HT1080 (cell line): ENCODE data around the gene MSH6. TPM values are rescaled to one million over a fixed set of nuclear protein-coding genes. Genes with fewer than 3 reads are reported as not detected.

ENCODE experiments used
- DNase-seq: peaks from one replicate; pipeline ENCODE4 v3.0.0-alpha.2; 2015; ENCODE audit warnings: low read depth
- polyA plus RNA-seq, 2 experiments: library from polyadenylated mRNA; depleted of rRNA; stranded (reverse); fragments of >200 nt; gene quantifications; 2 replicates each; pipeline ENCODE4 v1.2.3, GENCODE V29; 2015
- total RNA-seq: library from RNA; depleted of rRNA; stranded (reverse); fragments of >200 nt; shearing (Covaris generic); gene quantifications from 2 replicates; pipeline ENCODE4 v1.2.3, GENCODE V29; 2014; rRNA removed

MSH6 gene
- 119 and 155 TPM in 2 replicates for total RNA-seq
- polyA plus RNA-seq (2015; cell fraction: cytosol; rRNA removed) = 31.9 and 35.1 TPM in 2 replicates
- 75.1 and 76.5 TPM in 2 replicates for polyA plus RNA-seq (2015; cell fraction: nucleus; rRNA removed)

GRCh38 chr2:47782671-47783485, at the start of gene MSH6:
Gene MSH6, plus strand, starts transcription at chr2:47783145. Its CDS starts 89 bp downstream, at chr2:47783234.
- peak; percentile 85 for DNase-seq

DNA sequence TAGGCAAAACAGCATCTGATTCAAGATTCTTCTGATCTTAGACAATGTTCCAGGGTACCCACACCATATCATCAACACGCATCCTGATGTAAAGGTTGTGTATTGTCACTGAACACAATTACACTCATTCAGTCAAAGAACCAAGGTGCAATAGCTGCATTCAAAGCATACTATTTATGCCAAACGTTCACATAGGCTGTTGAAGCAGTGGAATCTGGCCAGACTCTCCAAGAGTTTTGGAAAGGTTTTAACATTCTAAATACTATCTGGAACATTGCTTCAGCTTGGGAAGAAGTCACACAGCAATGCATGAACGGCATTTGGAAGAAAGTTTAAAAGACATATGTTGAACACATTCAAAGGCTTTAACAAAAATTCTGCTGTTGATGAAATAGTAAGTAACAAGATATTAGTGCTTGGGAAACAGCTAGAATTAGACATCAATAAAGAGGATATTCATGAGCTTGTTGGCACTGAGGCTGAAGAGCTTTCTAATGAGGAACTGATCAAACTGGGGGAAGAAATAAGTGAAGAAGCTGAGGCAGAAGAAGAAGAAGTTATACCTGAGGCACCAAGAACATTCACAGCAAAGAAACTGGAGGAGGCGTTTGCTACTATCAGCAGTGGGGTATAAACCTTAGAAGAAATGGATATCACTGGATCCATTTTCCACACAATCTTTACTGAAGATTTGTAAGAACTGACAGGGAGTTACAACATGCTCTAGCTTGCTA, 47.6 kb upstream of the MSH6 start:
- DNase-seq = no peak

- no peak for DNase-seq
These were observed 47.0 kb upstream of the MSH6 start for GRCh38 chr2:47735912-47736311.

- DNase-seq = no peak
These were observed 45.6 kb upstream of the MSH6 start for GRCh38 chr2:47737191-47737975.

DNA sequence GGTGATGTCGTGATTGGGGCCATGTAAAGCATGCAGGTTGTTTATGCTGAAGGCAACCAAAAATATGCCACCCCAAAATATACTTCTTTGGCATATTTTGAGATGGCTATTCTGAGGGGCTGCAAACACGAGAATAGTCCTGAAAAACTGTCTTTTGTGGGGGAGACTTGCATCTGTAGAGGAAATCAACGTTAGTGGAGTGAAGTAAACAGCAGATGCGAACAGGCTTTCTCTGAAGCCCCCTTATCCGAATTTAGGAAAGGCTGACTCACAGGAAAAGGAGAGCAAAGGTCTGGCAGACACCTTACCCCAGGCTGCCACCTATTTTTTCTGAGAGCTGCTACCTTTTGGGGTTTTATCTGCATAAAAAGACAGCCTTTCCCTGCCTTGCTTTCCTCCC, 44.6 kb upstream of the MSH6 start:
- DNase-seq = no peak

GRCh38 chr2:47741101-47741500, 41.8 kb upstream of the MSH6 start:
- no peak for DNase-seq

GRCh38 chr2:47741637-47742036, 41.3 kb upstream of the MSH6 start:
- no peak for DNase-seq

- DNase-seq = no peak
These were observed 38.9 kb upstream of the MSH6 start for GRCh38 chr2:47744074-47744473.

- no peak for DNase-seq
These were observed 35.1 kb upstream of the MSH6 start for GRCh38 chr2:47747878-47748277.

DNA sequence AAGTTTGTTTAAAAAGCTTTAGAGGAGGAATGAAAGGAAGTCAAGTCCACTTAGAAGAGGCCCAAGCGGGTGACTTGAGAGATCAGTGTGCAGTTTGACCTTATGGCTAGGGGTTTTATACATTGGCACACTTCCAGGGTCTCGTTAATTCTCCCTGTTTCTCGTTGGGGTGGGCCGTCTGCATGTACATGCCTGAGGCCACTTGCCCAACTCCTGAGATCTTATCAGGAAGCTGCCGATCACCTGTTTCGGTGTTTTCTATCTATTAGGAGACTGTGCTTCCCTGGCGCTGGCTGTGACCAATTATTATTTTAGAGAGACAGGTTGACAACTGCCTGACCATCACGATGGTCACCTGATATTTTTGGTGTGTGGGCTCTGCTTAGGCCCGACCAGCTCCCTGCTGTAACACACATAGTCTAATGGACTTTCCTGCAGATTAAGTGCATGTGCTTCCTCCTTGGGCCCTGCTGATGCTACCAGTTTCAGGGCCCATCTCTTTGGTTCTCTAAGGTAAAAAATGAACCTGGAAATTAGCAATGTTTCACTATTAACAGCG, 31.0 kb upstream of the MSH6 start:
- no peak for DNase-seq

DNA sequence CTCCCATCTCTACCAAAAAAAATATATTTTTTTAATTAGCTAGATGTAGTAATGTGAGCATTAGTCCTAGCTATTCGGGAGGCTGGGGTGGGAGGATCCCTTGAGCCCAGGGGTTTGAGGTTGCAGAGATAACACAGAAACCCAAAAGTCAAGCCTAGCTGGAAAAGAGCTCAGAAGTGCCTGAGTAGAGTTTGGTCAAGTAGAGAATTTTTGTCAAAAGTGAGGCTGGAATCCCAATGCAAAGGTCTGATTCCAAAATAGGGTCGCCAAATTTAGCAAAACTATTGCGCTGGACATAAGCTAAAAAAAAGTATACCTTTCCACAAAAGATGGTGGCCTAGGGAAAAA, 15.5 kb upstream of the MSH6 start:
- DNase-seq = no peak

- peak; percentile 56 for DNase-seq
These were observed 14.9 kb upstream of the MSH6 start for GRCh38 chr2:47767880-47768609.

DNA sequence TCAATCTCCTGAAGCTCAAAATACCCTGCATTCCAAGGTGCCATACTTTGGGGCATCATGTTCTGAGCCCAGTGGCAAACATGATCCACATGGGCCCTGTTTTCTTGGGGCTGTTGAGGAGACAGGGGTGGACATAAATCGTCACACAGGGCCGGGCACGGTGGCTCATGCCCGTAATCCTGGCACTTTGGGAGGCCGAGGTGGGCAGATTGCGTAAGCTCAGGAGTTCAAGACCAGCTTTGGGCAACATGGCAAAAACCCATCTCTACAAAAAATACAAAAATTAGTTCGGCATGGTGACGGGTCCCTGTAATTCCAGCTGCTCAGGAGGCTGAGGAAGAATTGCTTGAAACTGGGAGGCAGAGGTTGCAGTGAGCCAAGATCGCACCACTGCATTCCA, 13.6 kb upstream of the MSH6 start:
- DNase-seq = no peak

- peak; percentile 99 for DNase-seq
These were observed 11.7 kb upstream of the MSH6 start for GRCh38 chr2:47771211-47771610.

GRCh38 chr2:47772343-47772742, 10.6 kb upstream of the MSH6 start:
- DNase-seq = no peak

GRCh38 chr2:47774567-47774966, 8.4 kb upstream of the MSH6 start:
- no peak for DNase-seq

DNA sequence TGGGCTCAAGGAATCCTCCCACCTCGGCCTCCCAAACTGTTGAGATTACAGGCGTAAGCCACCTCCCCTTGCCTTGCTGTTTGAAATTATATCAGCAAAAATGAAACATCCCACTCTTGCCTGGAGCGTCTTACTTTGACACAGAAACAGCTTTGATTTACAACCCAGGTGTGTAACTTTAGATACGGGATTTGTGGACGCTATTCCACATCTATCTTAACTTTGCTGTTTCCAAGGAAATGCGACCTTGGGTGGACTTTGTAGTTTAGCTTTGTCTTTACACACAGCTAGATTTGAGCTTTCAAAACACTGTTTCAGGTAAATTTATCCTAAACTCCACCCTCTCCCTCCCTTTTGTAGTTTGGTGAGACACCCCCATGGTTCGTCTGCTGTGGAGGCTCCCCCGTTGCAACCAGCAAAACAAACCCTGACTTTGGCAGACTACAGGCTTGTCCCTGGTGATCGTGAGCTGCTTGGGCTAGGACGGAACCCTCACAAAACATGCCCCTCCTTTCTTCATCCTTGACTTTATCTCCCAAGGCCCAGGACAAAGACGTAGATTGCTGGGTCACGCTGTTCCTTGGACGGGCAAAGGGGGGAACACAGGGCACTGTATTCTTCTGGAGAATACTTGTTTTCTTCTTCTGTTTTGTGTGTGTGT, 5.5 kb upstream of the MSH6 start:
- DNase-seq = no peak

DNA sequence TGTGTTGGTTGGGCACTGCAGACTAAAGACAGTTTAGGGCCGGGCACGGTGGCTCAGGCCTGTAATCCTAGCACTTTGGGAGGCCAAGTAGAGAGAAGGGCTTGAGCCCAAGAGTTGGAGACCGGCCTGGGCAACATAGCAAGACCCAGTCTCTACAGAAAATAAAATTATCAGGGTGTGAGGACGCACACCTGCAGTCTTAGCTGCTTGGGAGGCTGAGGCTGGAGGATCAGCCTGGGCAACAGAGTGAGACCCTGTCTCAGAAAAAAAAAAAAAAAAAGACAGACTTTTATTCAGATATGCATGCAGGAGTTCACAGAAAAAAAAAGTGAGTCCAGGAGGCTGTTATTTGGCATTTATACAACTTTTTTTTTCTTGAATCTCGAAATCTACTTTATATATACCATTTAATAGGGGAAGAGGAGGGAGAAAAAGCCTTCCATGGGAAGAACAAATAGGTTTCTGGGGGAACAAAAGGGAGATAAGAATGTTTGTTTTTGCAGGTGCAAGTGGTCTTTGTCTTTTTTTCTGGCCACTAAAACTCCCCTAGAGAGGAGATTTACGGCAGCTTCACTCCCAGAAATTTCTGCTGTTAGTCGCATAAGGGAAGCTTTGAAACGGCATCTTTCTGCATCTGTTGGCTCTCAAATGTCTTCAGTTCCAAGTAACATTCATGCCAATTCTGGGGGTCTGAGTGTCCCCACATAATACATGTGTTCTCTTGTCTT, 4.1 kb upstream of the MSH6 start:
- no peak for DNase-seq

DNA sequence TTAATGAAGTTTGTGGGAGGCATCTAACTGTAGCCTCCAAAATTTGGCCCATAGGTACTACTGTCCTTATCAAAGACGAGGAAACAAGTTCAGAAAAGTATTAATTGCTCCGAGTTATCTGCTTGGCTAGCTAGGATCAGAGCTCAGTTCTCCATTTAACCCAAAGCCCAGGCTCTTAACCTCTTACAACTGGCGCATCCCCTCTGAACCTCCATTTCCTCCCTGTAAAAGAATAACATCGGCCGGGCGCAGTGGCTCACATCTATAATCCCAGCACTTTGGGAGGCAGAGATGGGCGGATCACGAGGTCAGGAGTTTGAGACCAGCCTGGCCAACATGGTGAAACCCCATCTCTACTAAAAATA, 3.5 kb upstream of the MSH6 start:
- no peak for DNase-seq

DNA sequence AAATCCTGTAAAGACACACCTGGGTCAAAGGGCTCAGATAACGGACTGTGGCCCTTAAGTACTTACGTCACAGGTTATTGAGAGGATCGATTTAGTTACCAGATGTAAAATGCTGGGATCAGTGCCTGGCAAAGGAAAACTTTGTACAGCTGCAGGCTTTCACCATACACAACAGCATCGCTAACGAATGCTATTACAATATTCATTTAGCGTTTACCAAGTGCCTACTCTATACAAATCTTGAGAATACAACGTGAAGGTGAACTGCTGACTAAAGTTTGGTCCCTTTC, 619 bp upstream of the MSH6 start:
- no peak for DNase-seq
